Measurements from ENCODE around the gene GPR156. TPM values are rescaled to one million over a fixed set of nuclear protein-coding genes. Genes with fewer than 3 reads are reported as not detected.

GPR156 gene
- total RNA-seq, 1 donor from 2014 or later: 0.48 TPM

Other genes with a start within 250 kb of the GPR156 start
- gene GSK3B, start 190.8 kb downstream of the GPR156 start, total RNA-seq: 80.0 and 84.8 TPM in 2 replicates
- 28.0 and 28.1 TPM in 2 replicates for gene LRRC58, start 64.1 kb upstream of the GPR156 start, total RNA-seq
- gene FSTL1, start 165.8 kb upstream of the GPR156 start, total RNA-seq: 2,574 and 2,723 TPM in 2 replicates

Data from osteocyte (in vitro differentiated cells).